Gastrocnemius medialis (tissue), 4 donors: ENCODE measurements around the gene TNIK. TPM values are rescaled to one million over a fixed set of nuclear protein-coding genes. Genes with fewer than 3 reads are reported as not detected.

Experiments
- ATAC-seq, 2 donors: fragments of 150-250 bp; one replicate each; pipeline ENCODE4 v1.9.1; 2016
- DNase-seq, 2 donors: peaks; one replicate each; pipeline ENCODE4 v3.0.0-alpha.2; 2019
- H3K27ac ChIP-seq, 4 donors: fragments of 200-600 bp; sonication (generic); 1 replicate in 1 of 4; 2 replicates in 3 of 4; pipeline ENCODE4 v1.5.1; 2016 to 2018; ENCODE audit warnings: mild to moderate bottlenecking in 2 of 4, moderate library complexity in 1 of 4
- H3K27me3 ChIP-seq, 3 donors: fragments of 200-600 bp; sonication (generic) in 2 of 3; 1 replicate in 1 of 3; 2 replicates in 2 of 3; pipeline versions ENCODE4 v1.5.1 to v1.6.0; 2016 to 2019; ENCODE audit warnings: mild to moderate bottlenecking in 1 of 3, moderate library complexity in 1 of 3
- H3K36me3 ChIP-seq, 2 donors: fragments of 200-600 bp; sonication (generic) in 1 of 2; one replicate each; pipeline ENCODE4 v1.5.1; 2017 to 2018
- H3K4me1 ChIP-seq, 2 donors: fragments of 200-600 bp; sonication (generic) in 1 of 2; one replicate each; pipeline ENCODE4 v1.5.1; 2016 to 2017; ENCODE audit warnings: mild to moderate bottlenecking in 2 of 2
- H3K4me3 ChIP-seq, 4 donors: fragments of 200-600 bp; sonication (generic) in 3 of 4; 1 replicate in 1 of 4; 2 replicates in 3 of 4; pipeline ENCODE4 v1.5.1; 2016 to 2019; ENCODE audit warnings: mild to moderate bottlenecking in 2 of 4
- H3K9me3 ChIP-seq, 3 donors: fragments of 200-600 bp; sonication (generic) in 2 of 3; 1 replicate in 1 of 3; 2 replicates in 2 of 3; pipeline ENCODE4 v1.5.1; 2016 to 2019
- CTCF ChIP-seq, 5 experiments: fragments of 450-650 bp in 3 of 5; fragments of 200-600 bp in 2 of 5; sonication (generic) in 2 of 5; IDR thresholded peaks in 4 of 5; conservative IDR thresholded peaks in 1 of 5; 1 replicate in 4 of 5; 2 replicates in 1 of 5; pipeline ENCODE4 v1.5.1; 2016 to 2019; ENCODE audit warnings: antibody characterized with exemption in 5 of 5, mild to moderate bottlenecking in 3 of 5, moderate library complexity in 3 of 5
- POLR2A ChIP-seq, 2 donors: fragments of 450-650 bp; IDR thresholded peaks; one replicate each; pipeline ENCODE4 v1.6.1; 2017; ENCODE audit warnings: antibody characterized with exemption in 2 of 2, mild to moderate bottlenecking in 2 of 2, moderate library complexity in 2 of 2
- in situ Hi-C, 4 donors: fragments of 200-750 bp; cut with MboI; loops; one replicate each; pipeline versions ENCODE4 v1.15.0 to v1.8.0; 2017; ENCODE audit warnings: low sequenced_read_pairs in 4 of 4
- intact Hi-C: fragments of 100-400 bp; cut with DNase I; formaldehyde crosslinking; loops from one replicate; pipeline ENCODE4 v1.15.1; 2023; ENCODE audit warnings: low total_unique reads
- total RNA-seq, 4 donors: library from RNA; depleted of rRNA; stranded (reverse); fragments of >200 nt; gene quantifications; one replicate each; pipeline versions ENCODE4 v1.1.0 to v1.2.3, GENCODE V29; 2016

Gene TNIK
- total RNA-seq, 4 donors from 2014 or later: 5.2 to 19.7 (median 10.6) TPM

- in situ Hi-C loops: no loop called here
- TF ChIP-seq CTCF (IDR thresholded peaks at IDR 0.05 in 4 of 5, conservative IDR thresholded peaks at IDR 0.05 in 1 of 5) (no peak), POLR2A (IDR thresholded peaks at IDR 0.05) (no peak)
- intact Hi-C loops: no loop called here
- Histone ChIP-seq H3K27me3 (no peaks in the 10 kb centered on the region), H3K4me1 (peaks cover 25 to 34% of the 10 kb centered on the region in 2 donors), H3K27ac (no peak overlapping the region), H3K36me3 (no peaks in the 10 kb centered on the region), H3K4me3 (no peak overlapping the region), H3K9me3 (no peaks in the 10 kb centered on the region)
- ATAC-seq (no peak), DNase-seq (no peak)
Observed at GRCh38 chr3:171365489-171365888, 94.7 kb downstream of the TNIK start.

- H3K27me3 ChIP-seq: no peaks in the 10 kb centered on the region
- in situ Hi-C loops: no loop called here
- H3K4me3 ChIP-seq: no peak overlapping the region
- H3K27ac ChIP-seq: no peak overlapping the region
- intact Hi-C loops: no loop called here
- peaks cover 28 to 34% of the 10 kb centered on the region in 2 donors for H3K4me1 ChIP-seq
- H3K9me3 ChIP-seq: no peaks in the 10 kb centered on the region
- no peak for DNase-seq
- no peaks in the 10 kb centered on the region for H3K36me3 ChIP-seq
- TF ChIP-seq CTCF (IDR thresholded peaks at IDR 0.05 in 4 of 5, conservative IDR thresholded peaks at IDR 0.05 in 1 of 5) (no peak), POLR2A (IDR thresholded peaks at IDR 0.05) (no peak)
- ATAC-seq: no peak
Observed at GRCh38 chr3:171364500-171364899, 95.7 kb downstream of the TNIK start.

- peaks cover 28 to 37% of the 10 kb centered on the region in 2 donors for H3K4me1 ChIP-seq
Observed at GRCh38 chr3:171363202-171363601, 97.0 kb downstream of the TNIK start.

GRCh38 chr3:171362575-171362974 is 97.6 kb downstream of the TNIK start:
- no peak for TF ChIP-seq POLR2A (IDR thresholded peaks at IDR 0.05)
- no peak for TF ChIP-seq CTCF (IDR thresholded peaks at IDR 0.05 in 4 of 5, conservative IDR thresholded peaks at IDR 0.05 in 1 of 5)
- intact Hi-C loops: no loop called here
- Histone ChIP-seq H3K9me3 (no peaks in the 10 kb centered on the region), H3K27ac (no peak overlapping the region), H3K27me3 (no peaks in the 10 kb centered on the region), H3K4me3 (no peak overlapping the region), H3K4me1 (peaks cover 28 to 37% of the 10 kb centered on the region in 2 donors), H3K36me3 (no peaks in the 10 kb centered on the region)
- in situ Hi-C loops: no loop called here
- no peak for ATAC-seq
- no peak for DNase-seq

More at GRCh38 chr3:171363202-171363601, 97.0 kb downstream of the TNIK start:
- Histone ChIP-seq H3K36me3 (no peaks in the 10 kb centered on the region), H3K27ac (no peak overlapping the region), H3K9me3 (no peaks in the 10 kb centered on the region), H3K27me3 (no peaks in the 10 kb centered on the region), H3K4me3 (no peak overlapping the region)
- in situ Hi-C loops: no loop called here
- TF ChIP-seq CTCF (IDR thresholded peaks at IDR 0.05 in 4 of 5, conservative IDR thresholded peaks at IDR 0.05 in 1 of 5) (no peak), POLR2A (IDR thresholded peaks at IDR 0.05) (no peak)
- ATAC-seq (no peak), DNase-seq (no peak)
- intact Hi-C loops: no loop called here

GRCh38 chr3:171358881-171359198 is 101.4 kb downstream of the TNIK start:
- Histone ChIP-seq H3K27me3 (no peaks in the 10 kb centered on the region), H3K27ac (no peak overlapping the region), H3K9me3 (no peaks in the 10 kb centered on the region), H3K36me3 (no peaks in the 10 kb centered on the region), H3K4me3 (no peak overlapping the region), H3K4me1 (peaks cover 18 to 24% of the 10 kb centered on the region in 2 donors)
- in situ Hi-C loops (no loop called here), intact Hi-C loops (no loop called here)
- TF ChIP-seq CTCF (IDR thresholded peaks at IDR 0.05 in 4 of 5, conservative IDR thresholded peaks at IDR 0.05 in 1 of 5) (no peak), POLR2A (IDR thresholded peaks at IDR 0.05) (no peak)
- DNase-seq: no peak
- ATAC-seq: no peak
